PC-9 (cell line): ENCODE measurements around the gene SLPI.

Source experiments
- EZH2 ChIP-seq: fragments of 200-600 bp; sonication (generic); IDR thresholded peaks from 2 replicates; pipeline ENCODE4 v1.8.0; 2017; ENCODE audit warnings: antibody characterized with exemption, low read depth
- TF ChIP-seq, protein P1 (sequence below): fragments of 200-600 bp; sonication (generic); conservative IDR thresholded peaks from 2 replicates; pipeline ENCODE4 v1.6.1; 2017; ENCODE audit warnings: mixed run types, antibody characterized with exemption, mild to moderate bottlenecking, moderate library complexity

DNA sequence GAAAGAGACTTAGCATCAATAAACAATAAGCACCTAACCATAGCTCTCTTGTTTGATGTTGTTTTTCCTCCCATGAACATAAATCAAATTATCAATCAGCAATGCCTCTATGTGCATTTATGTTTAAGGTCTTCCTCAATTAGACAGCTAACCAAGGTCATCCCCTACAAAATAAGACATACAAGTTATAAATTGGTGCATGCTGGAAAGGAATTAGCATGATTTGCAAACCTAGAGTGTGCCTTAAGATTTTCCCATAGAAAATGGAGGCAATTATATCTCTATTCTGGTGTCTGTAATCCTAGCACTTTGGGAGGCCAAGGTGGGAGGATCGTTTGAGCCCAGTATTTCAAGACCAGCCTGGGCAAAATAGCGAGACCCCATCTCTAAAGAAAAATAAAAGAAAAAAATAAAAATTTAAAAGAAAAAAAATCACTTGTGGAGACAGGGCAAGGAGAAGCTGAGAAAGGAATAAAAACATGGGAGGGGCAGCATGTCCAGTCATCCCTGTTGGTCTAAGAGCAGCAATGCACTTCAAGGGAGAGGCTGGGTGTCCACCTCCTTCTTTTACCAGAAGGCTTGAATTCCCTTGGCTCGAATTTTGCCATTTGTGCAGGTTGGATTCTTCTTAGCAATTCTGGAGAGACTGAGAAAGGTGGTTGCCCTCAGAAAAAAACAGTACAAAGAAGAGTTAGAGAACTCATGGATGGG is 9.3 kb upstream of the SLPI start:
- TF ChIP-seq, protein P1, sequence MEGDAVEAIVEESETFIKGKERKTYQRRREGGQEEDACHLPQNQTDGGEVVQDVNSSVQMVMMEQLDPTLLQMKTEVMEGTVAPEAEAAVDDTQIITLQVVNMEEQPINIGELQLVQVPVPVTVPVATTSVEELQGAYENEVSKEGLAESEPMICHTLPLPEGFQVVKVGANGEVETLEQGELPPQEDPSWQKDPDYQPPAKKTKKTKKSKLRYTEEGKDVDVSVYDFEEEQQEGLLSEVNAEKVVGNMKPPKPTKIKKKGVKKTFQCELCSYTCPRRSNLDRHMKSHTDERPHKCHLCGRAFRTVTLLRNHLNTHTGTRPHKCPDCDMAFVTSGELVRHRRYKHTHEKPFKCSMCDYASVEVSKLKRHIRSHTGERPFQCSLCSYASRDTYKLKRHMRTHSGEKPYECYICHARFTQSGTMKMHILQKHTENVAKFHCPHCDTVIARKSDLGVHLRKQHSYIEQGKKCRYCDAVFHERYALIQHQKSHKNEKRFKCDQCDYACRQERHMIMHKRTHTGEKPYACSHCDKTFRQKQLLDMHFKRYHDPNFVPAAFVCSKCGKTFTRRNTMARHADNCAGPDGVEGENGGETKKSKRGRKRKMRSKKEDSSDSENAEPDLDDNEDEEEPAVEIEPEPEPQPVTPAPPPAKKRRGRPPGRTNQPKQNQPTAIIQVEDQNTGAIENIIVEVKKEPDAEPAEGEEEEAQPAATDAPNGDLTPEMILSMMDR, result no peak
- TF ChIP-seq EZH2, result no peak
